ENCODE data around the gene ORC6.

Gene ORC6

GRCh38 chr16:46730126-46730525 is 40.7 kb downstream of the ORC6 start:
- Histone ChIP-seq H3K27me3 (ENCODE audit: insufficient read depth, poor library complexity, severe bottlenecking) (no peaks in the 10 kb centered on the region), H3K27ac (replicated peaks) (no peak overlapping the region), H3K4me3 (replicated peaks; ENCODE audit: insufficient read depth, low read length) (no peak overlapping the region)
- DNase-seq (ENCODE audit: low read depth in 1 of 2, low spot score in 1 of 2) = no peak
- TF ChIP-seq GABPA (IDR thresholded peaks at IDR 0.05; ENCODE audit: low read depth) = no peak
- no peak for TF ChIP-seq REST (IDR thresholded peaks at IDR 0.05; ENCODE audit: insufficient replicate concordance, low read depth)
- TF ChIP-seq SPI1 (IDR thresholded peaks at IDR 0.05; ENCODE audit: borderline replicate concordance, low read depth) = no peak
- TF ChIP-seq CTCF (IDR thresholded peaks at IDR 0.05; ENCODE audit: insufficient read depth, low read length) = no peak
- no peak for TF ChIP-seq POLR2AphosphoS5 (IDR thresholded peaks at IDR 0.05; ENCODE audit: low read depth)

- Histone ChIP-seq H3K27ac (replicated peaks) (no peak overlapping the region), H3K4me3 (replicated peaks; ENCODE audit: insufficient read depth, low read length) (no peak overlapping the region), H3K27me3 (ENCODE audit: insufficient read depth, poor library complexity, severe bottlenecking) (no peaks in the 10 kb centered on the region)
- TF ChIP-seq SPI1 (IDR thresholded peaks at IDR 0.05; ENCODE audit: borderline replicate concordance, low read depth) (no peak), REST (IDR thresholded peaks at IDR 0.05; ENCODE audit: insufficient replicate concordance, low read depth) (no peak), CTCF (IDR thresholded peaks at IDR 0.05; ENCODE audit: insufficient read depth, low read length) (no peak), POLR2AphosphoS5 (IDR thresholded peaks at IDR 0.05; ENCODE audit: low read depth) (no peak), GABPA (IDR thresholded peaks at IDR 0.05; ENCODE audit: low read depth) (no peak)
- no peak for DNase-seq (ENCODE audit: low read depth in 1 of 2, low spot score in 1 of 2)
Measured at GRCh38 chr16:46730801-46731690, 41.6 kb downstream of the ORC6 start.

- DNase-seq (ENCODE audit: low read depth in 1 of 2, low spot score in 1 of 2) = no peak
- Histone ChIP-seq H3K27me3 (ENCODE audit: insufficient read depth, poor library complexity, severe bottlenecking) (no peaks in the 10 kb centered on the region), H3K4me3 (replicated peaks; ENCODE audit: insufficient read depth, low read length) (no peak overlapping the region), H3K27ac (replicated peaks) (no peak overlapping the region)
- TF ChIP-seq REST (IDR thresholded peaks at IDR 0.05; ENCODE audit: insufficient replicate concordance, low read depth) (no peak), GABPA (IDR thresholded peaks at IDR 0.05; ENCODE audit: low read depth) (no peak), SPI1 (IDR thresholded peaks at IDR 0.05; ENCODE audit: borderline replicate concordance, low read depth) (no peak), CTCF (IDR thresholded peaks at IDR 0.05; ENCODE audit: insufficient read depth, low read length) (no peak), POLR2AphosphoS5 (IDR thresholded peaks at IDR 0.05; ENCODE audit: low read depth) (no peak)
Measured at GRCh38 chr16:46731691-46732555, 42.5 kb downstream of the ORC6 start.
